ENCODE data around the gene HOXB4.
A peak's percentile ranks its signal among the peaks of the same experiment; 100 is the strongest.

- no peak for TF ChIP-seq MAX (IDR thresholded peaks at IDR 0.05; ENCODE audit: low read depth)
- TF ChIP-seq CTCF (IDR thresholded peaks at IDR 0.05): 0 out of 2 replicates have a peak, but pooled peaks have one; percentile 7
- TF ChIP-seq RXRA (IDR thresholded peaks at IDR 0.05; ENCODE audit: borderline replicate concordance, low read depth): no peak
- no peak for TF ChIP-seq RFX5 (IDR thresholded peaks at IDR 0.05; ENCODE audit: low read length)
- no peak for TF ChIP-seq REST (IDR thresholded peaks at IDR 0.05; ENCODE audit: low read depth, low read length)
- no peak for TF ChIP-seq POLR2AphosphoS5 (IDR thresholded peaks at IDR 0.05; ENCODE audit: low read depth, low read length)
These were observed 34.9 kb downstream of the HOXB4 start for GRCh38 chr17:48543107-48543853.

Data from SK-N-SH (cell line).